HepG2 (cell line): ENCODE results near the gene C3orf85. TPM values are rescaled to one million over a fixed set of nuclear protein-coding genes. Genes with fewer than 3 reads are reported as not detected.

Experiments
- ATAC-seq: fragments of 200-7000 bp; cut with Tn5 transposase; 3 replicates; pipeline ENCODE4 v1.9.1; 2020; ENCODE audit warnings: mild to moderate bottlenecking, moderate library complexity
- BruUV-seq: library from RNA; stranded (reverse); fragments of 400-500 nt; replicated peaks from 2 replicates; lab custom pipeline; 2021; lab: Mats Ljungman, UMichigan
- CTCF ChIA-PET: fragments of 300-600 bp; formaldehyde crosslinking; extraction: SDS; loops from one replicate; lab custom pipeline; 2021; ENCODE audit warnings: low total read pairs, inconsistent platforms, low intra/inter-chr PET ratio; lab: Yijun Ruan, JAX
- POLR2A ChIA-PET: fragments of 350-600 bp; sonication (Branson Sonifier 250); formaldehyde crosslinking; loops from one replicate; lab custom pipeline; 2020; ENCODE audit warnings: antibody characterized with exemption, inconsistent platforms; lab: Yijun Ruan, JAX
- DNase-seq: peaks from one replicate; pipeline ENCODE4 v3.0.0-alpha.2; 2015; ENCODE audit warnings: low spot score
- FAIRE-seq: peaks from 3 replicates; lab custom pipeline; 2011; peaks lifted over from hg19 to GRCh38; lab: Jason Lieb, UNC
- H2AFZ ChIP-seq: one replicate; pipeline ENCODE4 v1.6.1; 2011; ENCODE audit warnings: low read length, inconsistent platforms
- H3K27ac ChIP-seq: fragments of 300-600 bp; 3 replicates; pipeline ENCODE4 v1.8.0; 2011; ENCODE audit warnings: mixed run types, mild to moderate bottlenecking, mixed read lengths, low read length, inconsistent platforms; ENCODE audit not compliant: insufficient read depth; ENCODE audit errors: extremely low read length
- H3K27me3 ChIP-seq, 2 experiments: fragments of 200-600 bp in 1 of 2; 2 replicates in 1 of 2; 3 replicates in 1 of 2; pipeline versions ENCODE4 v1.6.0 to v1.8.0; 2011; ENCODE audit warnings: low read length in 2 of 2, mild to moderate bottlenecking in 2 of 2, moderate library complexity in 2 of 2, inconsistent platforms in 1 of 2; ENCODE audit not compliant: insufficient read depth in 2 of 2, control insufficient read depth in 1 of 2
- H3K36me3 ChIP-seq, 2 experiments: fragments of 200-600 bp in 1 of 2; replicated peaks in 1 of 2; 2 replicates in 1 of 2; 3 replicates in 1 of 2; pipeline versions ENCODE4 v1.5.1 to v1.8.0; 2011; ENCODE audit warnings: low read length in 2 of 2, inconsistent platforms in 1 of 2; ENCODE audit not compliant: insufficient read depth in 2 of 2, control insufficient read depth in 1 of 2
- H3K4me1 ChIP-seq: 2 replicates; pipeline ENCODE4 v1.5.1; 2012; ENCODE audit warnings: low read length, inconsistent platforms; ENCODE audit not compliant: insufficient read depth
- H3K4me2 ChIP-seq: 2 replicates; pipeline ENCODE4 v1.6.0; 2011; ENCODE audit warnings: low read depth, low read length, inconsistent platforms
- H3K4me3 ChIP-seq, 3 experiments: fragments of 200-600 bp in 1 of 3; sonication (generic), shearing (Covaris generic) in 1 of 3; replicated peaks in 1 of 3; 2 replicates each; pipeline ENCODE4 v1.5.1; 2011 to 2016; ENCODE audit warnings: low read length in 3 of 3, inconsistent platforms in 2 of 3, low read depth in 2 of 3, mild to moderate bottlenecking in 2 of 3, control low read depth in 1 of 3, mixed read lengths in 1 of 3; ENCODE audit not compliant: insufficient read depth in 1 of 3
- H3K79me2 ChIP-seq: one replicate; pipeline ENCODE4 v1.6.1; 2011; ENCODE audit warnings: low read length, inconsistent platforms; ENCODE audit not compliant: insufficient read depth
- H3K9ac ChIP-seq: 2 replicates; pipeline ENCODE4 v1.6.0; 2011; ENCODE audit warnings: mild to moderate bottlenecking, low read depth, low read length, inconsistent platforms; ENCODE audit not compliant: insufficient read depth
- H3K9me3 ChIP-seq: 2 replicates; pipeline ENCODE4 v1.5.1; 2012; ENCODE audit warnings: mild to moderate bottlenecking, low read length
- H4K20me1 ChIP-seq: 2 replicates; pipeline ENCODE4 v1.6.0; 2011; ENCODE audit warnings: inconsistent platforms, mild to moderate bottlenecking, low read length, moderate library complexity; ENCODE audit not compliant: insufficient read depth
- AFF4 ChIP-seq: sonication (generic); formaldehyde crosslinking; IDR thresholded peaks from 2 replicates; pipeline ENCODE4 v1.4.0; 2020; ENCODE audit warnings: missing genetic modification reagents
- RNF219 ChIP-seq: sonication (generic); formaldehyde crosslinking; IDR thresholded peaks from 2 replicates; pipeline ENCODE4 v1.5.0; 2020; ENCODE audit warnings: mild to moderate bottlenecking, missing genetic modification reagents
- SOX5 ChIP-seq: IDR thresholded peaks from 2 replicates; pipeline ENCODE4 v1.6.1; 2016; ENCODE audit warnings: borderline replicate concordance
- TRIM22 ChIP-seq: fragments of 450-650 bp; IDR thresholded peaks from 2 replicates; pipeline ENCODE4 v1.6.1; 2017
- ZBTB43 ChIP-seq: sonication (generic); formaldehyde crosslinking; conservative IDR thresholded peaks from 2 replicates; pipeline ENCODE4 v1.4.0; 2020; ENCODE audit warnings: missing genetic modification reagents
- ZNF230 ChIP-seq: sonication (generic); formaldehyde crosslinking; IDR thresholded peaks from 2 replicates; pipeline ENCODE4 v1.4.0; 2020; ENCODE audit warnings: mild to moderate bottlenecking, missing genetic modification reagents
- ZNF83 ChIP-seq: sonication (generic); formaldehyde crosslinking; IDR thresholded peaks from 2 replicates; pipeline ENCODE4 v1.4.0; 2020; ENCODE audit warnings: missing genetic modification reagents, mild to moderate bottlenecking, borderline replicate concordance
- WGBS: methylation state at CpG from one replicate; pipeline ENCODE4 v1.1.6; 2017; ENCODE audit warnings: low lambda C conversion rate; 5-methylcytosine and 5-hydroxymethylcytosine counted together
- in situ Hi-C: cut with HindIII; loops from 2 replicates; pipeline ENCODE4 v1.10.0; 2017; ENCODE audit warnings: low pct_unique_long_range_greater_than_20kb; ENCODE audit not compliant: extremely low pct_ligation_motif_present
- intact Hi-C: fragments of 100-400 bp; cut with micrococcal nuclease; formaldehyde crosslinking; loops from one replicate; pipeline ENCODE4 v1.10.0; 2022; ENCODE audit not compliant: unreplicated experiment
- polyA plus RNA-seq, 8 experiments: library from polyadenylated mRNA; depleted of rRNA in 3 of 8; stranded (reverse) in 7 of 8; unstranded in 1 of 8; fragments of >200 nt; fragmentation: Illumina TruSeq in 4 of 8; extraction: Trizol in 4 of 8; gene quantifications; 2 replicates each; pipeline versions ENCODE4 v1.2.1 to v1.2.3, GENCODE V29; 2011 to 2016; ENCODE audit warnings: low read depth in 4 of 8, missing spikeins in 1 of 8, mixed read lengths in 1 of 8; ENCODE audit not compliant: insufficient read depth in 1 of 8
- total RNA-seq, 5 experiments: library from RNA; depleted of rRNA; stranded (reverse); fragments of >200 nt; fragmentation: Illumina TruSeq; extraction: Trizol; gene quantifications; 2 replicates each; pipeline ENCODE4 v1.2.3, GENCODE V29; 2016; ENCODE audit warnings: low read depth in 1 of 5

The C3orf85 gene
- total and polyA plus RNA-seq, 2 of the 13 experiments (the other 11 are each of a cell fraction or from before 2014, with no cell fraction given) = not detected

- BruUV-seq = no TSS peak
- intact Hi-C loops (no loop called here), in situ Hi-C loops (no loop called here)
- POLR2A ChIA-PET = no interaction called here
- no peak overlapping the region for H3K4me2 ChIP-seq
- H3K4me1 ChIP-seq = peaks cover 9% of the 10 kb centered on the region
- H3K27ac ChIP-seq = no peak overlapping the region
- no peak for TF ChIP-seq ZNF83
- no peak for TF ChIP-seq RNF219 (CRISPR knock-in tag)
- TF ChIP-seq AFF4 = no peak
- no peak for TF ChIP-seq ZBTB43 (CRISPR knock-in tag)
- TF ChIP-seq TRIM22 = no peak
- TF ChIP-seq SOX5 (CRISPR knock-in tag) = no peak
- TF ChIP-seq ZNF230 (CRISPR knock-in tag) = no peak
- no peaks in the 10 kb centered on the region for H3K9me3 ChIP-seq
- ATAC-seq (no peak), DNase-seq (no peak), FAIRE-seq (no peak)
- H2AFZ ChIP-seq = no peak overlapping the region
- 3% methylated on average over 2 of the region's 2 CpGs for WGBS
- no peak overlapping the region for H3K4me3 ChIP-seq
- no peaks in the 10 kb centered on the region for H3K36me3 ChIP-seq
- no peak overlapping the region for H3K9ac ChIP-seq
- H4K20me1 ChIP-seq = no peaks in the 10 kb centered on the region
- H3K79me2 ChIP-seq = no peaks in the 10 kb centered on the region
- CTCF ChIA-PET = no interaction called here
- H3K27me3 ChIP-seq = no peaks in the 10 kb centered on the region
Measured at GRCh38 chr3:109127553-109127952, 9.0 kb upstream of the C3orf85 start.
